Peyer's patch (tissue), 4 donors: ENCODE data around the gene ANKRD28. TPM values are rescaled to one million over a fixed set of nuclear protein-coding genes. Genes with fewer than 3 reads are reported as not detected.

Experiments
- DNase-seq, 3 donors: peaks; one replicate each; pipeline ENCODE4 v3.0.0-alpha.2; 2017 to 2019
- H3K27ac ChIP-seq, 4 donors: fragments of 200-600 bp; sonication (generic); one replicate each; pipeline ENCODE4 v1.5.1; 2016 to 2019
- H3K27me3 ChIP-seq, 2 donors: fragments of 200-600 bp; sonication (generic); one replicate each; pipeline ENCODE4 v1.5.1; 2019
- H3K36me3 ChIP-seq, 3 donors: fragments of 200-600 bp; sonication (generic); one replicate each; pipeline ENCODE4 v1.5.1; 2016 to 2019
- H3K4me1 ChIP-seq, 4 donors: fragments of 200-600 bp; sonication (generic); one replicate each; pipeline ENCODE4 v1.5.1; 2016 to 2019
- H3K4me3 ChIP-seq, 4 donors: fragments of 200-600 bp; sonication (generic); 1 replicate in 3 of 4; 2 replicates in 1 of 4; pipeline ENCODE4 v1.5.1; 2016 to 2019; ENCODE audit warnings: mild to moderate bottlenecking in 1 of 4
- H3K9me3 ChIP-seq, 4 donors: fragments of 200-600 bp; sonication (generic); one replicate each; pipeline ENCODE4 v1.5.1; 2016 to 2019; ENCODE audit warnings: mild to moderate bottlenecking in 1 of 4
- POLR2A ChIP-seq, 2 donors: fragments of 450-650 bp; IDR thresholded peaks; one replicate each; pipeline ENCODE4 v1.5.1; 2017; ENCODE audit warnings: antibody characterized with exemption in 2 of 2, mild to moderate bottlenecking in 2 of 2, moderate library complexity in 2 of 2
- total RNA-seq, 4 donors: library from RNA; depleted of rRNA; stranded (reverse); fragments of >200 nt; gene quantifications; one replicate each; pipeline ENCODE4 v1.1.0, GENCODE V29; 2016
- TF ChIP-seq, protein P1 (sequence below), 6 experiments: fragments of 450-650 bp in 4 of 6; fragments of 200-600 bp in 2 of 6; sonication (generic) in 1 of 6; IDR thresholded peaks; one replicate each; pipeline ENCODE4 v1.5.1; 2017 to 2019; ENCODE audit warnings: antibody characterized with exemption in 6 of 6, mild to moderate bottlenecking in 3 of 6, moderate library complexity in 1 of 6

The ANKRD28 gene
- total RNA-seq, 4 donors from 2014 or later: 45.4 to 83.3 (median 46.4) TPM

DNA sequence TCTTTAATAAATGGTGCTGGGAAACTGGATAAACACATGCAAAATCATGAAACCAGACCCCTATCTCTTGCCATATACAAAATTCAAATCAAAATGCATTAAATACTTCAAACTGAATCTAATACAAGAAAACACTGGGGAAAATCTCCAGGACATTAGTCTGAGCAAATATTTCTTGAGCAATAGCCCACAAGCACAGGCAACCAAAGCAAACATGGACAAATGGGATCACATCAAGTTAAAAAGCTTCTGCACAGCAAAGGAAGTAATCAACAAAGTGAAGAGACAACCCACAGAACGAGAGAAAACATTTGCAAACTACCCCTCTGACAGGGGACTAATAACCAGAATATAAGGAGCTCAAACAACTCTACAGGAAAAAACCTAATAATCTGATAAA lies 6.3 kb downstream of the ANKRD28 start:
- Histone ChIP-seq H3K27me3 (no peaks in the 10 kb centered on the region), H3K4me1 (peaks cover 0 to 6% (median 0%) of the 10 kb centered on the region in 4 donors), H3K9me3 (no peaks in the 10 kb centered on the region), H3K36me3 (no peaks in the 10 kb centered on the region), H3K4me3 (no peak overlapping the region), H3K27ac (no peak overlapping the region)
- DNase-seq: no peak
- no peak for TF ChIP-seq POLR2A (IDR thresholded peaks at IDR 0.05)
- TF ChIP-seq, protein P1, sequence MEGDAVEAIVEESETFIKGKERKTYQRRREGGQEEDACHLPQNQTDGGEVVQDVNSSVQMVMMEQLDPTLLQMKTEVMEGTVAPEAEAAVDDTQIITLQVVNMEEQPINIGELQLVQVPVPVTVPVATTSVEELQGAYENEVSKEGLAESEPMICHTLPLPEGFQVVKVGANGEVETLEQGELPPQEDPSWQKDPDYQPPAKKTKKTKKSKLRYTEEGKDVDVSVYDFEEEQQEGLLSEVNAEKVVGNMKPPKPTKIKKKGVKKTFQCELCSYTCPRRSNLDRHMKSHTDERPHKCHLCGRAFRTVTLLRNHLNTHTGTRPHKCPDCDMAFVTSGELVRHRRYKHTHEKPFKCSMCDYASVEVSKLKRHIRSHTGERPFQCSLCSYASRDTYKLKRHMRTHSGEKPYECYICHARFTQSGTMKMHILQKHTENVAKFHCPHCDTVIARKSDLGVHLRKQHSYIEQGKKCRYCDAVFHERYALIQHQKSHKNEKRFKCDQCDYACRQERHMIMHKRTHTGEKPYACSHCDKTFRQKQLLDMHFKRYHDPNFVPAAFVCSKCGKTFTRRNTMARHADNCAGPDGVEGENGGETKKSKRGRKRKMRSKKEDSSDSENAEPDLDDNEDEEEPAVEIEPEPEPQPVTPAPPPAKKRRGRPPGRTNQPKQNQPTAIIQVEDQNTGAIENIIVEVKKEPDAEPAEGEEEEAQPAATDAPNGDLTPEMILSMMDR (IDR thresholded peaks at IDR 0.05): no peak

DNA sequence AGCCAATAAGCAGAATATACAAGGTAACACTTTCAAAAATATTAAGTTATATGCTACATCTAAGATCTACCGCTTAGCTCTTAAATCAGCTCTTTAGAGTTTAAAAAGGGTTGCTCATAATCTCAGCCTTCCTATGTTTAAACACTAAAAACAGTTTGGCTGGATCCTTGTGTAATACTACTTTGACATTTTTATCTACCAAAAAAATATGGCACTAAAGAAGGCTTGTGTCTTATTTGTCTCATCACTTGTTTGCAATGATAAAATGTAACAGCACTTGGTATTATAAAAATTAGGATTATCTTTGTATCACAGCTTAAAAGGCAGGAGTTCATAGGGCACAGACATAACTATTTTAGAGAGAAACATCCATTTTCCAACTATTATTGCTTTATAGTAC lies 9.8 kb downstream of the ANKRD28 start:
- TF ChIP-seq POLR2A (IDR thresholded peaks at IDR 0.05): no peak
- TF ChIP-seq, protein P1 (IDR thresholded peaks at IDR 0.05): no peak
- Histone ChIP-seq H3K27ac (no peak overlapping the region), H3K27me3 (no peaks in the 10 kb centered on the region), H3K9me3 (no peaks in the 10 kb centered on the region), H3K4me1 (no peaks in the 10 kb centered on the region), H3K4me3 (no peak overlapping the region), H3K36me3 (no peaks in the 10 kb centered on the region)
- DNase-seq: no peak

DNA sequence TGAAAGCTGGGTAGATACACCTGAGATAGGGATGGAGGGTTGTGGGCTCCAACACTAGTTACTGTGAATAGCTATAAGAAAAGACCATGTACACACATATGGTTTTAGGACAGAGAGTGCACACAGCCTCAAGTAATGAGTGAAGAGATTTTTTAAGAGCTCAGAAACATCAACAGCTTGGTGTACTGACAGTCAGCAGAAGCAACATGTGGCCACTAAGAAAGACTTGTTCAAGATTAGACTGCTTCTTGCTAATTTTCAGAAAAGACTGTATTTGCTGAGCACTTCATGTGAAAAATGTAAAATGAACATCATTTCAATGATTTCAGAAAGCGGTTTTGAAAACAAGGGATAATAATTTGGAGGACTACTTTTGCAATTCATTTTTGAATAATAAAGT lies 10.3 kb downstream of the ANKRD28 start:
- H3K9me3 ChIP-seq: no peaks in the 10 kb centered on the region
- DNase-seq: no peak
- no peaks in the 10 kb centered on the region for H3K27me3 ChIP-seq
- H3K4me1 ChIP-seq: no peaks in the 10 kb centered on the region
- TF ChIP-seq POLR2A (IDR thresholded peaks at IDR 0.05): no peak
- TF ChIP-seq, protein P1 (IDR thresholded peaks at IDR 0.05): no peak
- H3K4me3 ChIP-seq: no peak overlapping the region
- H3K27ac ChIP-seq: no peak overlapping the region
- H3K36me3 ChIP-seq: no peaks in the 10 kb centered on the region

DNA sequence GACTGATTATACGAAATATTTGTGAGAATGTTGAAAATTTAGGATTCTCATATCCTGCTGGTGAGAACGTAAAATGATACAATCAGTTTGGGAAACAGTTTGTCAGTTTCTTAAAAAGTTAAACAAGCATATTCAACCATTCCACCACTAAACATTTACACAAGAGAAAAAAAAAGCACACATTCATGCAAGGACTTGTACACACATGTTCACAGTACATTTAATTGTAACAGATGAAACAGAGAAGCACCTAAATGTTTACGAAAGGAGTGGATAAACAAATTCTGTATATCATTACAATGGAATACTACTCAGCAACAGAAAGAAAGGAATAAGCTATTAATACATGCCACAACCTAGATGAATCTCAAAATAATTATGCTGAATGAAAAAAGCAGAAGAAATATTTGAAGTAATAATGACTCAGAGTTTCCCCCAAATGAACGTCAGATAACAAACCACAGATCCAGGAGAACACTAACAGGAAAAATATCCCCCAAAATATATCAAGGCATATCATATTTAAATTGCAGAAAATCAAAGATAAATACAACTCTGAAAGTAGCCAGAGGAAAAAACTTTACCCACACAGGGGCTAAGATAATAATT lies 14.3 kb downstream of the ANKRD28 start:
- TF ChIP-seq POLR2A (IDR thresholded peaks at IDR 0.05): no peak
- TF ChIP-seq, protein P1 (IDR thresholded peaks at IDR 0.05): no peak
- no peak overlapping the region for H3K4me3 ChIP-seq
- DNase-seq: no peak

DNA sequence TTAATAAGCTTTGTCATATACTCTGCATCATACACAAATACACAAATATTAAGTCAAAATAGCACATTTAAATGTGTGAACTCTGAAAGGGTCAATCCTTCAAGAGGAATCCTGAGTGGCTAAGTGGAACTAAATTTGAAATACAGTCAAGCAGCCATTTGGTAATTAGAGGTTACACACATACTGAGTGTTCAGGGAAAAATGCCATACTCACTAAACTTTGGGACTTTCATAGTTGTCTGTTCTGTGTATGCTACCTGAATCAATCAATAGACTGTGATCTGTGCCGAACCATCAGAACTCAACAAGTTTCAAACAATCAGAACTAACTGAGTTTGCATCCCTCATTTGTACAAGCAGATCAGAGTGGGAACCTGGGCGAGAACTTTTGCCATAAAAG lies 15.3 kb downstream of the ANKRD28 start:
- Histone ChIP-seq H3K9me3 (no peaks in the 10 kb centered on the region), H3K27ac (no peak overlapping the region), H3K4me3 (no peak overlapping the region), H3K36me3 (no peaks in the 10 kb centered on the region), H3K27me3 (no peaks in the 10 kb centered on the region), H3K4me1 (peaks cover 0 to 2% (median 0%) of the 10 kb centered on the region in 4 donors)
- no peak for TF ChIP-seq POLR2A (IDR thresholded peaks at IDR 0.05)
- TF ChIP-seq, protein P1 (IDR thresholded peaks at IDR 0.05): no peak
- DNase-seq: no peak

More for the DNA sequence above, 14.3 kb downstream of the ANKRD28 start:
- H3K4me1 ChIP-seq: no peaks in the 10 kb centered on the region
- H3K9me3 ChIP-seq: no peaks in the 10 kb centered on the region
- H3K27me3 ChIP-seq: no peaks in the 10 kb centered on the region
- H3K27ac ChIP-seq: no peak overlapping the region
- H3K36me3 ChIP-seq: no peaks in the 10 kb centered on the region
